ENCODE results near the gene ACTR6. TPM values are rescaled to one million over a fixed set of nuclear protein-coding genes. Genes with fewer than 3 reads are reported as not detected.

ACTR6 gene
- total and polyA plus RNA-seq, 2 donors (not counting 3 experiments of a cell fraction or from before 2014, with no cell fraction given): 7.5 to 23.2 TPM

DNA sequence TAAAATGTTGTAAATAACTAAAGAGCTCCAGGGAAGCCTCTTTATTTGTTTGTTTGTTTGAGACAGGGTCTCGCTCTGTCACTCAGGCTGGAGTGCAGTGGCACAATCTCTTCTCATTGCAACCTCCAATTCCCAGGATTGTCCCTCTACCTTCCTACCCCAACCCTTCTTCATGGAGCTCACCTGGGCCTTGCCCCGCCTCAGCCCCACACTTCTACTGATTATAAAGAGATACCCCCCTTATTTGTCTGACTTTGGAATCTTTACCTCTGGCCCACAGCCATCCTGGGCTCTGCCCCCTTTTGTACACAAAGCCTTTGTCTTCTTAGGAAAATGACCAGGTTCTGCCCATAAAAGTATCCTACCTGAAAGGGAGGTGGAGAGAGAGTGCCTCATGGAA, 48.8 kb upstream of the ACTR6 start:
- Histone ChIP-seq H3K4me3 (replicated peaks in 1 of 3; ENCODE audit: insufficient read depth in 1 of 3, low read depth in 1 of 3, low read length in 3 of 3) (no peak overlapping the region), H3K9me3 (replicated peaks; ENCODE audit: control insufficient read depth, insufficient read depth, low read length) (no peaks in the 10 kb centered on the region), H3K4me1 (ENCODE audit: control insufficient read depth, extremely low read depth, insufficient read depth, low read length) (no peaks in the 10 kb centered on the region), H3K4me2 (ENCODE audit: insufficient read depth, low read length) (no peak overlapping the region), H3K9me1 (replicated peaks; ENCODE audit: control insufficient read depth, extremely low read depth, insufficient read depth, low read length) (no peaks in the 10 kb centered on the region), H4K20me1 (replicated peaks; ENCODE audit: control insufficient read depth, extremely low read depth, insufficient read depth, low read length) (no peaks in the 10 kb centered on the region), H3K27me3 (ENCODE audit: control insufficient read depth in 2 of 2, insufficient read depth in 2 of 2, low read length in 2 of 2) (no peaks in the 10 kb centered on the region), H2AFZ (ENCODE audit: low read depth, low read length) (no peak overlapping the region), H3K79me2 (ENCODE audit: control insufficient read depth, insufficient read depth, low read length) (no peaks in the 10 kb centered on the region), H3K27ac (ENCODE audit: insufficient read depth, low read depth, low read length) (no peak overlapping the region), H3K9ac (replicated peaks; ENCODE audit: extremely low read depth, insufficient read depth, low read length) (no peak overlapping the region), H3K36me3 (ENCODE audit: control insufficient read depth in 2 of 2, extremely low read depth in 1 of 2, insufficient read depth in 2 of 2, low read length in 2 of 2) (no peaks in the 10 kb centered on the region)
- TF ChIP-seq GATA2 (IDR thresholded peaks at IDR 0.05; ENCODE audit: insufficient read depth, insufficient read length, low read depth, low read length): no peak
- no peak for TF ChIP-seq FOS (IDR thresholded peaks at IDR 0.05; ENCODE audit: borderline replicate concordance, insufficient read depth, low read length)
- no peak for TF ChIP-seq MAX (IDR thresholded peaks at IDR 0.05; ENCODE audit: insufficient read depth, insufficient read length)
- TF ChIP-seq JUN (IDR thresholded peaks at IDR 0.05; ENCODE audit: borderline replicate concordance, insufficient read depth, insufficient read length, low read depth): no peak
- TF ChIP-seq POLR2A (IDR thresholded peaks at IDR 0.05; ENCODE audit: low read depth, low read length): no peak
- TF ChIP-seq POLR2AphosphoS5 (IDR thresholded peaks at IDR 0.05; ENCODE audit: insufficient read depth, low read depth, low read length): no peak
- TF ChIP-seq, protein P1, sequence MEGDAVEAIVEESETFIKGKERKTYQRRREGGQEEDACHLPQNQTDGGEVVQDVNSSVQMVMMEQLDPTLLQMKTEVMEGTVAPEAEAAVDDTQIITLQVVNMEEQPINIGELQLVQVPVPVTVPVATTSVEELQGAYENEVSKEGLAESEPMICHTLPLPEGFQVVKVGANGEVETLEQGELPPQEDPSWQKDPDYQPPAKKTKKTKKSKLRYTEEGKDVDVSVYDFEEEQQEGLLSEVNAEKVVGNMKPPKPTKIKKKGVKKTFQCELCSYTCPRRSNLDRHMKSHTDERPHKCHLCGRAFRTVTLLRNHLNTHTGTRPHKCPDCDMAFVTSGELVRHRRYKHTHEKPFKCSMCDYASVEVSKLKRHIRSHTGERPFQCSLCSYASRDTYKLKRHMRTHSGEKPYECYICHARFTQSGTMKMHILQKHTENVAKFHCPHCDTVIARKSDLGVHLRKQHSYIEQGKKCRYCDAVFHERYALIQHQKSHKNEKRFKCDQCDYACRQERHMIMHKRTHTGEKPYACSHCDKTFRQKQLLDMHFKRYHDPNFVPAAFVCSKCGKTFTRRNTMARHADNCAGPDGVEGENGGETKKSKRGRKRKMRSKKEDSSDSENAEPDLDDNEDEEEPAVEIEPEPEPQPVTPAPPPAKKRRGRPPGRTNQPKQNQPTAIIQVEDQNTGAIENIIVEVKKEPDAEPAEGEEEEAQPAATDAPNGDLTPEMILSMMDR (IDR thresholded peaks at IDR 0.05; ENCODE audit: extremely low read depth in 1 of 2, insufficient read depth in 1 of 2, low read depth in 1 of 2, low read length in 2 of 2): no peak
- TF ChIP-seq MYC (IDR thresholded peaks at IDR 0.05; ENCODE audit: low read depth, low read length): no peak
- no peak for TF ChIP-seq EZH2 (IDR thresholded peaks at IDR 0.05; ENCODE audit: borderline replicate concordance, low read depth, low read length, severe bottlenecking)
- FAIRE-seq (no peak), DNase-seq (ENCODE audit: low read depth, low spot score) (no peak)
- dilution Hi-C loops (cut with MboI; ENCODE audit: extremely low pct_ligation_motif_present, low sequenced_read_pairs) (no loop called here), intact Hi-C loops (cut with micrococcal nuclease) (loop anchor here (5.0 to 10.0 kb wide), 2 partner anchors 253 to 591 kb away; no protein-coding TSS in a partner anchor)
- ChIA-PET POLR2A (no interaction called here), CTCF (no interaction called here)
- BruUV-seq (replicated peaks): no TSS peak

All from endothelial cell of umbilical vein (primary cell).